MCF 10A (cell line): ENCODE results near the gene RPUSD3. TPM values are rescaled to one million over a fixed set of nuclear protein-coding genes. Genes with fewer than 3 reads are reported as not detected.

Source experiments
- BruUV-seq: library from RNA; stranded (reverse); fragments of 400-500 nt; replicated peaks from 2 replicates; lab custom pipeline; 2021; lab: Mats Ljungman, UMichigan
- CTCF ChIA-PET: fragments of 300-600 bp; sonication (Branson Sonifier 250); formaldehyde crosslinking; extraction: SDS; loops from one replicate; lab custom pipeline; 2021; ENCODE audit warnings: antibody characterized with exemption, inconsistent platforms; lab: Yijun Ruan, JAX
- POLR2A ChIA-PET: fragments of 300-600, 350-650 bp; sonication (Branson Sonifier 250); formaldehyde crosslinking; extraction: SDS; loops from one replicate; lab custom pipeline; 2020; ENCODE audit warnings: antibody characterized with exemption, inconsistent platforms; lab: Yijun Ruan, JAX
- DNase-seq: peaks from one replicate; pipeline ENCODE4 v3.0.0-alpha.2; 2018; ENCODE audit not compliant: unreplicated experiment
- H3K27ac Mint-ChIP-seq: one replicate; pipeline ENCODE4 v1.8.0; 2022; ENCODE audit warnings: mild to moderate bottlenecking, low read depth, mixed read lengths; ENCODE audit not compliant: unreplicated experiment
- H3K27me3 Mint-ChIP-seq: one replicate; pipeline ENCODE4 v1.8.0; 2022; ENCODE audit warnings: mixed read lengths; ENCODE audit not compliant: insufficient read depth, unreplicated experiment
- H3K36me3 Mint-ChIP-seq: one replicate; pipeline ENCODE4 v1.8.0; 2022; ENCODE audit warnings: mild to moderate bottlenecking, moderate library complexity, mixed read lengths; ENCODE audit not compliant: insufficient read depth, unreplicated experiment
- H3K4me1 Mint-ChIP-seq: one replicate; pipeline ENCODE4 v1.8.0; 2022; ENCODE audit warnings: mixed read lengths; ENCODE audit not compliant: insufficient read depth, unreplicated experiment
- H3K4me3 Mint-ChIP-seq: one replicate; pipeline ENCODE4 v1.8.0; 2022; ENCODE audit warnings: mild to moderate bottlenecking, moderate library complexity, mixed read lengths; ENCODE audit not compliant: unreplicated experiment
- H3K9me3 Mint-ChIP-seq: one replicate; pipeline ENCODE4 v1.8.0; 2022; ENCODE audit warnings: mixed read lengths; ENCODE audit not compliant: unreplicated experiment
- intact Hi-C: fragments of 100-400 bp; cut with micrococcal nuclease; formaldehyde crosslinking; loops from 2 replicates; pipeline ENCODE4 v1.14.1; 2022
- total RNA-seq: library from RNA; stranded (reverse); gene quantifications from 2 replicates; pipeline ENCODE4 v1.2.3, GENCODE V29; 2022
- TF ChIP-seq, protein P1 (sequence below): fragments of 200-600 bp; IDR thresholded peaks from one replicate; pipeline ENCODE4 v1.8.0; 2022; ENCODE audit warnings: antibody characterized with exemption, mild to moderate bottlenecking; ENCODE audit not compliant: unreplicated experiment

RPUSD3 gene
- total RNA-seq, 1 experiment from 2014 or later = 40.7 TPM

DNA sequence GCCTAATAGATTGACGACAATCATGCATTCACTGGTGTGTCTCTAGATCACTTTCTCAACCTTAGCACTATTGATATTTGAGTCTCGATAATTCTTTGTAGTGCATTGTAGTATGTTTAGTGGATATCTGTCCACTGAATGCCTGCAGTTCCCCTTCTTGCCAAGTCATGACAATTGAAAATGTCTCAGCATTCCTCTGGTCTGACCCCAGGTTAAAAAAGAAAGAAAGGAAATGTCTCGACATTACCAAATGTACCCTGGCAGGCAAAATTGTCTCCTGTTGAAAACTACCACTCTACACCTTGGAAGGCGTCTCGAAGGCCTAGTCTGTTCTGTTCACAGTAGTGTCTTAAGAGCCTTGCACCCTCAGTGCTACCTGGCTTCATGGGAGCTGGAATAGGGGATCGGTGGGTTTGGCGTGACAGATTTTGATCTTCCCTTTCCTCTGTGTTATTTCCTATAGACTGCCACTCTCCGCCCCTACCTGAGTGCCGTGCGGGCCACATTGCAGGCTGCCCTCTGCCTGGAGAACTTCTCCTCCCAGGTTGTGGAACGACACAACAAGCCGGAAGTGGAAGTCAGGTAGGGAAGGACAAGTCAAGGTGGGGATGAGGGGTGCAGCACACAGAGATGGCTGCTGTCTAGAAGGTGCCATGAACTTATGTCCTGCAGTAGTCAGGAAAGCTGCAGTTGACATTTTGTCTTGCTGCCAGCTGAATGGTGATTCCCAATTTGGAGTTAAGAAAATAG is 46.4 kb downstream of the RPUSD3 start:
- ChIA-PET POLR2A (interaction anchor here (0.9 to 1.0 kb wide), 2 partner anchors 12 to 38 kb away, joined by 3 read pairs; no protein-coding TSS in a partner anchor), CTCF (no interaction called here)
- no peaks in the 10 kb centered on the region for H3K9me3 Mint-ChIP-seq

DNA sequence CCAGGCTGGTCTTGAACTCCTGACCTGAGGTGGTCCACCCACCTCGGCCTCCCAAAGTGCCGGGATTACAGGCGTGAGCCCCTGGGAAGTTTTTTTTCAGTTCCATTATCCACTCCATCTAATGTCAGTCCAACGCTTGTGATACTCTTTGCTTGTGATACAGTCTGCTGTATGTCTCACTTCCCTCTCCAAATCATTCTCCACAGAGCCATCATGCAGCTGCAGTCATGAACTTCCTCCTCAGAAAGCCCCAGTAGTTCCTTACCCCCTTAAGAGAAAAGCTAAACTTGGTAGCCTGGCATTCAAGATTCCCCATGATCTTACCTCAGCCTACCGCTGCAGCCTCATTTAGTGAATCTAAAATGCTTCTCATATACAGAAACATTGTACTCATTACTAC is 48.6 kb downstream of the RPUSD3 start:
- H3K36me3 Mint-ChIP-seq = peaks cover 66% of the 10 kb centered on the region

More for the DNA sequence above, 46.4 kb downstream of the RPUSD3 start:
- DNase-seq = no peak
- Mint-ChIP-seq H3K36me3 (peaks cover 76% of the 10 kb centered on the region), H3K4me1 (peaks cover 18% of the 10 kb centered on the region), H3K27ac (no peak overlapping the region), H3K4me3 (no peak overlapping the region), H3K27me3 (no peaks in the 10 kb centered on the region)
- TF ChIP-seq, protein P1, sequence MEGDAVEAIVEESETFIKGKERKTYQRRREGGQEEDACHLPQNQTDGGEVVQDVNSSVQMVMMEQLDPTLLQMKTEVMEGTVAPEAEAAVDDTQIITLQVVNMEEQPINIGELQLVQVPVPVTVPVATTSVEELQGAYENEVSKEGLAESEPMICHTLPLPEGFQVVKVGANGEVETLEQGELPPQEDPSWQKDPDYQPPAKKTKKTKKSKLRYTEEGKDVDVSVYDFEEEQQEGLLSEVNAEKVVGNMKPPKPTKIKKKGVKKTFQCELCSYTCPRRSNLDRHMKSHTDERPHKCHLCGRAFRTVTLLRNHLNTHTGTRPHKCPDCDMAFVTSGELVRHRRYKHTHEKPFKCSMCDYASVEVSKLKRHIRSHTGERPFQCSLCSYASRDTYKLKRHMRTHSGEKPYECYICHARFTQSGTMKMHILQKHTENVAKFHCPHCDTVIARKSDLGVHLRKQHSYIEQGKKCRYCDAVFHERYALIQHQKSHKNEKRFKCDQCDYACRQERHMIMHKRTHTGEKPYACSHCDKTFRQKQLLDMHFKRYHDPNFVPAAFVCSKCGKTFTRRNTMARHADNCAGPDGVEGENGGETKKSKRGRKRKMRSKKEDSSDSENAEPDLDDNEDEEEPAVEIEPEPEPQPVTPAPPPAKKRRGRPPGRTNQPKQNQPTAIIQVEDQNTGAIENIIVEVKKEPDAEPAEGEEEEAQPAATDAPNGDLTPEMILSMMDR = no peak
- no TSS peak for BruUV-seq
- intact Hi-C loops = no loop called here

DNA sequence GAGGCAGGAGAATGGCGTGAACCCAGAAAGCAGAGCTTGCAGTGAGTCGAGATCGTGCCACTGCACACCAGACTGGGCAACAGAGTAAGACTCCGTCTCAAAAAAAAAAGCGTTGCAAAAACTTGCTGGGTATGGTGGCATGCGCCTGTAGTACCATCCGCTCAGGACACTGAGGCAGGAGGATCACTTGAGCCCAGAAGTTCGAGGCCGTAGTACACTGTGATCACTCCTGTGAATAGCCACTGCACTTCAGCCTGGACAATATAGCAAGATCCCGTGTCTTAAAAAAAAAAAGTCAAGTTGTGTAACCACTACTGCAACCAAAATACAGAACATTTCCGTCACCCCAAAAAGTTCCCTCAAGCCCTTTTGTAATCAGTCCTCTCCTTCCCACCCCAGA is 49.4 kb downstream of the RPUSD3 start:
- TF ChIP-seq, protein P1 = no peak
- ChIA-PET POLR2A (interaction anchor here (1.9 to 2.2 kb wide), 2 partner anchors 10 to 152 kb away, joined by 9 to 18 read pairs; no protein-coding TSS in a partner anchor), CTCF (interaction anchor here (1.9 kb wide), 1 partner anchor 8 kb away, joined by 4 read pairs; no protein-coding TSS in a partner anchor)
- peak overlapping the region; percentile 98 for H3K4me3 Mint-ChIP-seq
- intact Hi-C loops = loop anchor here (5.0 kb wide), 1 partner anchor 77 kb away; no protein-coding TSS in a partner anchor
- H3K4me1 Mint-ChIP-seq = peaks cover 31% of the 10 kb centered on the region
- H3K9me3 Mint-ChIP-seq = no peaks in the 10 kb centered on the region
- peaks cover 66% of the 10 kb centered on the region for H3K36me3 Mint-ChIP-seq
- no peak for DNase-seq
- H3K27ac Mint-ChIP-seq = peak overlapping the region; percentile 31
- no peaks in the 10 kb centered on the region for H3K27me3 Mint-ChIP-seq
- no TSS peak for BruUV-seq

More for the DNA sequence above, 48.6 kb downstream of the RPUSD3 start:
- CTCF ChIA-PET = interaction anchor here (0.6 to 1.9 kb wide), 4 partner anchors 9 to 151 kb away, joined by 3 to 4 read pairs (median 4); no protein-coding TSS in a partner anchor
- intact Hi-C loops = no loop called here
- BruUV-seq = no TSS peak
- Mint-ChIP-seq H3K9me3 (no peaks in the 10 kb centered on the region), H3K27me3 (no peaks in the 10 kb centered on the region), H3K4me1 (peaks cover 27% of the 10 kb centered on the region), H3K27ac (no peak overlapping the region), H3K4me3 (peak overlapping the region; percentile 54)
- POLR2A ChIA-PET = interaction anchor here (1.6 kb wide), 1 partner anchor 13 kb away, joined by 5 read pairs; no protein-coding TSS in a partner anchor
- DNase-seq = no peak
- TF ChIP-seq, protein P1 = no peak
